NCI-H1048 (cell line): ENCODE results near the gene CBR1.

Experiments
- DNase-seq: peaks from one replicate; lab custom pipeline; 2025; lab: John Stamatoyannopoulos, UW

CBR1 gene

GRCh38 chr21:36117286-36117741, 47.5 kb downstream of the CBR1 start:
- no peak for DNase-seq

GRCh38 chr21:36120304-36120888, 50.6 kb downstream of the CBR1 start:
- no peak for DNase-seq
